D721Med (cell line): ENCODE data around the gene TMEM117.

Experiments used
- DNase-seq: peaks from one replicate; pipeline ENCODE4 v3.0.0; 2011; ENCODE audit warnings: low spot score; ENCODE audit not compliant: insufficient read length
- FAIRE-seq: peaks from 2 replicates; lab custom pipeline; 2011; peaks lifted over from hg19 to GRCh38; lab: Jason Lieb, UNC
- TF ChIP-seq, protein P1 (sequence below): IDR thresholded peaks from 2 replicates; pipeline ENCODE4 v1.5.1; 2012; ENCODE audit warnings: mild to moderate bottlenecking, control low read depth; ENCODE audit not compliant: insufficient read depth; ENCODE audit errors: missing control alignments

Gene TMEM117

GRCh38 chr12:44259890-44260289, 424.0 kb downstream of the TMEM117 start:
- TF ChIP-seq, protein P1, sequence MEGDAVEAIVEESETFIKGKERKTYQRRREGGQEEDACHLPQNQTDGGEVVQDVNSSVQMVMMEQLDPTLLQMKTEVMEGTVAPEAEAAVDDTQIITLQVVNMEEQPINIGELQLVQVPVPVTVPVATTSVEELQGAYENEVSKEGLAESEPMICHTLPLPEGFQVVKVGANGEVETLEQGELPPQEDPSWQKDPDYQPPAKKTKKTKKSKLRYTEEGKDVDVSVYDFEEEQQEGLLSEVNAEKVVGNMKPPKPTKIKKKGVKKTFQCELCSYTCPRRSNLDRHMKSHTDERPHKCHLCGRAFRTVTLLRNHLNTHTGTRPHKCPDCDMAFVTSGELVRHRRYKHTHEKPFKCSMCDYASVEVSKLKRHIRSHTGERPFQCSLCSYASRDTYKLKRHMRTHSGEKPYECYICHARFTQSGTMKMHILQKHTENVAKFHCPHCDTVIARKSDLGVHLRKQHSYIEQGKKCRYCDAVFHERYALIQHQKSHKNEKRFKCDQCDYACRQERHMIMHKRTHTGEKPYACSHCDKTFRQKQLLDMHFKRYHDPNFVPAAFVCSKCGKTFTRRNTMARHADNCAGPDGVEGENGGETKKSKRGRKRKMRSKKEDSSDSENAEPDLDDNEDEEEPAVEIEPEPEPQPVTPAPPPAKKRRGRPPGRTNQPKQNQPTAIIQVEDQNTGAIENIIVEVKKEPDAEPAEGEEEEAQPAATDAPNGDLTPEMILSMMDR, result no peak
- FAIRE-seq (no peak), DNase-seq (no peak)

DNA sequence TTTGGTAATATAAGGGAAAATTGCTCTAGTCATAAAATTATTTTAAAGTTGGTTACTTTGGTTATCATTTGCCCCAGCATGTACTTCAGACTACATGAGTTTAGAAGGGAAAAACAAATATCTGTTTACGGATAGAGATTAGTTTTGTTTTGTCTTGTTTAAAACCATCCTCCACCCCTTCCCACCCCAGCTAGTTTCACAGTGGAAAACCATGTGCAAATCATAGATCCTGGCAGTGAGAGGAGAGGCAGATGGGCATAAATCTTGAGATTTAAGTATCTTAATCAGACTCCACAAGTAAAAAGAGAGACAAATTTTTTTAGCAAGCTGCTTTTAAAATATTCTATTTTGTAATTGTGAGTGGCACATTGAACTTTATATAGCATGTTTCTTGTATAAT, 424.7 kb downstream of the TMEM117 start:
- no peak for DNase-seq
- TF ChIP-seq, protein P1, result no peak
- no peak for FAIRE-seq

DNA sequence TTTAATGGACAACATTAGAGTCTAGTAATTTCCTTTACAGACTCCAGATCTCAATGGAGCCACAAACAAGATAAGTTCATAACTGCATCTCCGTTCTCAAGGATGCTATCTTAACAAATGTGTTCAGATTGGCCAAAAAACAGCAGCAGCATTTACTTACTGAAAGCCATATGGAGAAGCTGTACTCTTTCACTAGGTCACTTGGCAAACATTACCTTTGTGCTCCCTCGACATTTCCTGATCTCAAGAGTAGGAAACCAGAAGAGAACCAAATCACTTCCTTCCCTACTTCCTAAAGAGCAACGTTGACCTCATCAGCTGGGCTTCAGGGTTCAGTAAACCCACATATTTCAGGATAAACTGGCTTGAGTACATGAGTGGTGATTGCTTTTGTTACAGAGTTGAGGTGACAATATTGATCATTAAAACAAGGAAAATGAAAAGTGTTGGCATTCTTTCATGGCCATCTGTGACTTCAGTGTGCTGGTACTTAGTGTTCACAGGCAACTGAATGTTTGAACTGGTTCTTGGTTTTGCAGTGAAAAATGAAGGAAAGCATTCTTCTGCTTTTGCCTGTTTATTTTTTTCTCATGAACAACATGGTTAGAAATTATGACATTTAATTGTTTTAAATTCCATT, 449.6 kb downstream of the TMEM117 start:
- FAIRE-seq, result no peak
- TF ChIP-seq, protein P1, result no peak

GRCh38 chr12:44286336-44286735, 450.5 kb downstream of the TMEM117 start:
- DNase-seq, result no peak
- no peak for FAIRE-seq
- TF ChIP-seq, protein P1, result no peak

More for the DNA sequence above, 449.6 kb downstream of the TMEM117 start:
- DNase-seq, result no peak

DNA sequence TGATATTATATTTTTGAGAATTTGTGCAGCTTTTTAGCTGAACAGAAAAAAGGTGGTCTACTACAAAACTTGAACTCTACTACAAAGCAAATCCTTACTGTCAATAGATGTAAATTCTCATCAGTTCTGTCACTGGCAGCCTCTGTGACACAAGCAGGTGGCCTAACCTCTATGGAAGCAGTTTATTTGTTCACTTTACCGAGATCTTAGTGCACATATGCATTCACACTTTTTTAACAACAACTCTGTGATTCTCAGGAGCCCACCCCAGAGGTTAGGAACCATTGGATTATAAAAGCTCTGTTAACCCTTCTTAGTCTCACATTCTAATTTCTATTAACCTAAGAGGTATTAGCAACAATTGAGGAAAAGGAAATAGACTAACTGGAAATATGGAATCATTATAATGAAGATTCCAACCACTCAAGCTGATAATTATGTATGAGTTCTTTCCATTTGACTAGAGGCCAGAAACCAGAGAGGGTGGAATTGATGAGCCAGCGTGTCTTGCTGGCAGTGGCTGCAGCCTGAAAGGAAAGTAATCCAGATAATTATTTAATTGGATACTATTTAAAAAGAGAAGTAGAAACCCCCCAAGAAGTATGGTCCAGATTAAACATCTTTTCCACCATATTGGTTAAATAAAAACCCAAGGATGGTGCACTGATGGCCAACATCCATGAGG, 451.1 kb downstream of the TMEM117 start:
- TF ChIP-seq, protein P1, result no peak
- DNase-seq, result no peak
- no peak for FAIRE-seq

DNA sequence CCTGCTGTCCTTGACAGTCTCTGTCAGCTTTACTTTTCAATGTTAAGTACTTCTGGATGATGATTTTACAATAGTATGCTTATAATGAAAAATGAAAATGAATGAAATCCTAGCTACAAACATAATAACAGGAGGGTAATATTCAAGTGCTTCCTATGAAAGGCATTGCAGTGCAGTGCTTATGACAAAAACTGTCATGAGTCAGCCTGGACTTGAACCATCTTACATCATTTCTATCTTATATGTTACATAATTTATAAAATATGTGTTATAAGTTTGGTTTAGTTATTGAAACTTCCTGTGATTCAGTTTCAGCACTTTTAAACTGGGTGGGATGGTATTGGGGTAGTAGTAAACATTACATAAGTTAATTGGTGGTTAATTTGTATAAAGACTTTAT, 451.7 kb downstream of the TMEM117 start:
- TF ChIP-seq, protein P1, result no peak
- no peak for FAIRE-seq

GRCh38 chr12:44294649-44295048, 458.8 kb downstream of the TMEM117 start:
- DNase-seq, result no peak
- FAIRE-seq, result no peak
- TF ChIP-seq, protein P1, result no peak

More for the DNA sequence above, 451.7 kb downstream of the TMEM117 start:
- DNase-seq, result no peak
